Right ventricle myocardium inferior (tissue), 1 donor: Measurements from ENCODE around the gene WIPI1. TPM values are rescaled to one million over a fixed set of nuclear protein-coding genes. Genes with fewer than 3 reads are reported as not detected.
A peak's percentile ranks its signal among the peaks of the same experiment; 100 is the strongest.

Experiments
- ATAC-seq: fragments of 200-7000 bp; cut with Tn5 transposase; one replicate; pipeline ENCODE4 v1.9.1; 2020; ENCODE audit warnings: mild to moderate bottlenecking, moderate library complexity
- DNase-seq: peaks from one replicate; pipeline ENCODE4 v3.0.0; 2021; ENCODE audit errors: missing footprints
- intact Hi-C: fragments of 100-400 bp; cut with DNase I; formaldehyde crosslinking; loops from one replicate; pipeline ENCODE4 v1.11.0; 2022
- total RNA-seq: library from RNA; stranded (reverse); fragmentation: NEBNext Ultra II Directional; extraction: Animal tissue kit (Norgen Biotek cat#: 25700); gene quantifications from one replicate; pipeline ENCODE4 v1.2.1, GENCODE V29; 2021
- donor health status: DM: no; HTN: yes; CAD: no; lungs with severe emphysema.

The WIPI1 gene
- total RNA-seq, 1 donor from 2014 or later: 62.8 TPM

DNA sequence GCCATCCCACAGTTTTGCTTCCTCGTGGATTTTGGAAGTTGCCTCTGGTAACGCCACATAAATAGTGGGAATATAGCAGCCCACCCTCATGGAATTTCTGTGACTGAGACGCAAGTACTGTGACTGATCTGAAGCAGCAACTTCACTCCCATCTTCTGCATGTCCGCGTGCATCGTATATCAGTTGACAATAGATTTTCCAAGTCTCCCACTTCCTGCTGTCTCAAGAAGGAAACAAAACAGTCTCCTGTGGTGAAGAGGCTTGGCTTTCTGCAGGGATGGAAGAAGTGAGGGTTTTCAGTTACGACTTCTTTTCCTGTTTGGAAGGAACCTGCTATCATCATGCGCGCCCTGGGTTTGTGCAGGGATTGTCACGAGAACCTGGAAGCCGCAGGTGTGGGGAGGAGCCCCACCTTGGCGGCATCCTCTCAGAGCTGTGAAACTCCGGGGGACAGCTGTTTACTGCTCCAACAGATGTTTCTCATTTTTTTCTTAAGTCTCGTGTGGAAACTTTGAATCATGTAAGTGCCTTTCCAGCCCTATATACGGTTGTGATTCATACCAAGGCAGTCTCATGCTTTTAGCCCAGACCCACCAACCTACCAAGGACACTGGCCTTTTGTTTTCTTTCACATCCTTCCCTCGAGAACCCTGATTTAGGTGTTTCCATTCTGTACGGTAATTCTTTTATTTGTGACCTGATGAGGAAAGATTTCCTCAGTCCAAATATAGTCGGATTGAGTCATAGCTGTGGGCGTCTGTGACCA, 57.5 kb downstream of the WIPI1 start:
- intact Hi-C loops: loop anchor here (2.0 to 10.0 kb wide), 4 partner anchors 48 to 225 kb away; no protein-coding TSS in a partner anchor
- no peak for DNase-seq
- ATAC-seq: no peak

DNA sequence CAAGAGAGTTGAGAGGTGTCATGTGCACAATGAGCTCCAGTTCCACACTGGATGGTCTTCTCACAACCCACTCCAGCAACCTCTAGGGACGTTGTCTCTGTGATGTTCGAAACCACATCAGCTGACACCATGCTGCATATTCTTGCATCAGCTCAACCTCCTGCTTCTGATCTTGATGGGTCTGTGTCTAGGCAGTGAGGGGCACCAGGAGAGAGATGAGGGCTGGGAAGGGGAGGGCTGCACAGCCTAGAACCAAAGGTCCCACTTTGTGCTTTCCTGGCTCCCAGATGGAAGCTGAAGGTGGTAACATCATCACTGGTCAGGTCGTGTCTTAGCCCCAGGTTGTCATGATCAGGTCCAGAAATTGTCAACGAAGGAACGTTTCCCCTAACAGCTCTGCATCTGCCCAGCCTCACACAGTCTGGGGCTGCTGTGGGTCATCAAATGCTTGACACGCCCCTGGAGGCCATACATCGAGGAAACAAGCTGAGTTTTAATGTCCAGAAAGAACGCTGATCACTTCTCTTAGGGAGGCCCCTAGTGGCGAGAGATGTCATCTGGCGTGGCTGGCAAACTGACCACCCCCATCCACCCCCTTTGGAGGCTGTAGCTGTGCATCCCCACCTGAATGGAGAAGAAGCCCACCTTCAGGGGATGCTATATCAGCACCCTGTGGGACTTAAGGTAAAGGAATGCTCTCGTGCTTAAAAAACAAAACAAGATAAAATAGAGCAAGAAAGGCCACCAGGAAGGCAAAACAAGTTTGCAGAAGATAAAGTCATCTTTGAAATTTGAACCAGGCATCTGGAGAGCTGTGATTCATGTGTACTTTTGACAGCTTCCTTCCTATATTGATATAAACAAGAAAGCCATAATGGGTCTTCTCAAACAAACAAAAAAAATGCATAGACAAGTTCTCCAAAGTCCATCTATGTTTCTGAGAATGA, 58.3 kb downstream of the WIPI1 start:
- ATAC-seq: peak; percentile 84
- DNase-seq: peak; percentile 79
- intact Hi-C loops: loop anchor here (2.0 to 10.0 kb wide), 3 partner anchors 47 to 224 kb away; no protein-coding TSS in a partner anchor

DNA sequence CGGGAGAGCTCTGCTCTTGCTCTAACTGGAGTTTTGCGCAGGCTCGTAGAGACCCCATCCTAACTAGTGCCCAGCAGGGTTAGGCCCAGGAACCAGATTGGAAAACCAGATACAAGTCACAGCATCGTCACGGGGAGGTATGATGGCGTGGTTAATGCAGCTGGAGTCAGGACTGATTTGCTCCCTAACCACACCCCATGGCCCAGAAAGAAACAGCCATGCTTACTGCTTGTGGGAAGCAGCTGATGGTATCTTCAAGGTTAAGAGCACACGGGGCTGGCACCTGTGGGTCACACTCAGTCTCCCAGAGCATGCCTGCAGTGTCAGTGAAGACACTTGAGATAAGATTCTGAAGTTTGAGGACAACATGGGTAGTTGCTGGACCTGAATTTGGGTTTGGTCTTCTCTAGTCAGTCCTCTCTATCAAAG, 60.2 kb downstream of the WIPI1 start:
- intact Hi-C loops: loop anchor here (5.0 to 10.0 kb wide), 2 partner anchors 45 to 222 kb away; no protein-coding TSS in a partner anchor
- ATAC-seq: no peak
- DNase-seq: no peak

DNA sequence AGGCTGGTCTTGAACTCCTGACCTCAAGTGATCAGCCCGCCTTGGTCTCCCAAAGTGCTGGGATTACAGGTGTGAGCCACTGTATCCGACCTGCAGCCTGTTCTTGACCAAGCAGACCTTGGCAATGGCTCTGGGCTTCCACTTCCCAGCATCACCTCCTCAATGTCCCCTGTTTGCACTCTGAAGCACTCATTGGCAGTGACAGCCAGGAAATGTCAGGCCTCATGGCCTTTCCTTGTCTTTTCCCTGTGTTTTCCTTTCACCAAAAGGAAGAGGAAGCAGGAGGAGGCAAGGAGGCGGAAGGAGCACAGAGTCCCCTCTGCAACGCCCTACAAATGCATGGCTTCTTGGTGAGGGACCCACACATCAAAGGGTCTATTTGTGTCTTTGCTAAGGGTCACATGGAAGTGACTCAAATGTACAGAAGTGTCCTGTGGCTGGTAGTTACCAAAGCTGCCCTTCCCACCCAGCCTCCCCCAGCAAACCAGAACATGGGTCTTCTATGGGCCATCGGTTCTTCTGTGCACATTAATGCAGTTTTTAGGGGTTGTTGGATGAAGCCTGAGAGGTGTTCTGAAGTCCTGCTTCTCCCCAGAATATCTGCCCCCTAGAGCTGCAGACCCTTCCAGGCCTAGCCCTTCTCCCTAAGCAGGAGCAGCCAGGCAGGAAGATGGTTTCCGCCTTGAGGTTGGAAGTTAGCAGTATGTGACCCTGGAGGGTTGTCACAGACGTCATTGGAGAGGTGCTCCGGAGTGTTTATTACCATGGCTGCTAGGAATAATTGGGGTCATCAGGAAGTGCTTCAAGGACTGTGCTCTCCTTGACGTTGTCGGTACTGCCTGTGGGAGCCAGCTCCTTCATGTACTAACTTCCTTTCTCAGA, 60.8 kb downstream of the WIPI1 start:
- intact Hi-C loops: loop anchor here (5.0 to 10.0 kb wide), 2 partner anchors 44 to 222 kb away; no protein-coding TSS in a partner anchor
- no peak for DNase-seq
- no peak for ATAC-seq

DNA sequence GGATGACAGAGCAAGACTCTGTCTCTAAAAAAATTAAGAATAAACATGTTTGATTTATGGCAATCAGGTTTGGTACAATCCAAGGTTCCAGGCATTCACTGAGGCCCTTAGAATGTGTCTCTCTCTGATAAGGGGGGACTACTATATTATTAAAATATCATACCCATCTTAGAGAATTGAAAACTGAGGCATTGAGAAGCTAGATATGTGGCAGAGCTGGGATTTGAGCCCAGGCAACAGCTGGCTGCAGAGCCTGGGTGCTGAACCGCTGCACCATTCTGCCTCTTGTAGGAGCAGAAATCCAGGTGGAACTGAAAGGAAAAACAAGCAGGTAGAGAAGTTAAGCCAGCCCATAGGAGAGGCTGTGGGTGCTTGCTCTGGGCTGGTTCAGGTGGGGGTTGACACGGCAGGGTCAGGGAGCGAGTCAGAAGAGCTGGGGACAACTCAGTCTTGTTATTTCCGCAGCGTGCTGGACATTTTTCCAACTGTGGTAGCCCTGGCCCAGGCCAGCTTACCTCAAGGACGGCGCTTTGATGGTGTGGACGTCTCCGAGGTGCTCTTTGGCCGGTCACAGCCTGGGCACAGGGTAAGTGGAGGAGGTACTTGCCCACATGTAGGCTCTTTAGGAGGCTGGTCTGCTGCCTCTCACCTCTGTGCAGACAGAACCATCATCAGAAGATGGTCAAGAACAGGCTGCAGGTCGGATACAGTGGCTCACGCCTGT, 62.5 kb downstream of the WIPI1 start:
- no peak for DNase-seq
- ATAC-seq: no peak
- intact Hi-C loops: loop anchor here (5.0 to 10.0 kb wide), 2 partner anchors 42 to 220 kb away; no protein-coding TSS in a partner anchor

DNA sequence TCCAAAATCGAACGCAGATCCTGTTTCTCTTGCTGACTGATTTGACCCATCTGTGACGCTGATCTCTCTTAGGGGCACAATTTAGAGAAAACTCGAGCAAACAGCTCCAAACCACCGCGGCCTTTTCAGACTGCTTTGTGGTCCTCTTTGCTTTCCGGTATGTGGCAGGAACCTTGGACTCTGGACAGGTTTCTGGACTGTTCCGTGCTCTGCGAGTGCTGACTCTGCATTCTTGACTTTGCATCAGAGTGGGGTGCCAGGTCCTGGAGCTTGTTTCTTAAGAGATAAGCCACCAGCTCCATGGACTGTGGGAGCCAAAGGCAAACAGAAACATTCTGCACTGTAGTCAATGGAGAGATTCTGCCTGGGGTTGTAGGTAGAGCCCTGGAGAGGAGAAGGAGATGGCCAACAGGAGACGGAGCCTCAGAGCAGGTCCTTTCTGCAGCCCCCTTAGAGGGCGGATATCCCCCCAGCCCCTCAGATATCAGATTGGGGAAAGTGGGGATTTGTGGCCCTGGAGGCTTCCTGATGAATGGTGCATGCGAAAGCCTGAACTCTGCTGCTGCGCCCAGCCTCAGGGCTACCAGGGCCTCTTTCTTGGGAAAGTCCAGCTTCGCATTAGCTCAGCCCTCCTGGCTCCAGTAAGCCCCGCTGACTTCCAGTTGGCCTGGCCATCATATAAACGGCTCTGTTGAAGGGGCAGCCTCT, 65.6 kb downstream of the WIPI1 start:
- intact Hi-C loops: loop anchor here (10.0 kb wide), 1 partner anchor 217 kb away; no protein-coding TSS in a partner anchor
- no peak for DNase-seq
- ATAC-seq: no peak

DNA sequence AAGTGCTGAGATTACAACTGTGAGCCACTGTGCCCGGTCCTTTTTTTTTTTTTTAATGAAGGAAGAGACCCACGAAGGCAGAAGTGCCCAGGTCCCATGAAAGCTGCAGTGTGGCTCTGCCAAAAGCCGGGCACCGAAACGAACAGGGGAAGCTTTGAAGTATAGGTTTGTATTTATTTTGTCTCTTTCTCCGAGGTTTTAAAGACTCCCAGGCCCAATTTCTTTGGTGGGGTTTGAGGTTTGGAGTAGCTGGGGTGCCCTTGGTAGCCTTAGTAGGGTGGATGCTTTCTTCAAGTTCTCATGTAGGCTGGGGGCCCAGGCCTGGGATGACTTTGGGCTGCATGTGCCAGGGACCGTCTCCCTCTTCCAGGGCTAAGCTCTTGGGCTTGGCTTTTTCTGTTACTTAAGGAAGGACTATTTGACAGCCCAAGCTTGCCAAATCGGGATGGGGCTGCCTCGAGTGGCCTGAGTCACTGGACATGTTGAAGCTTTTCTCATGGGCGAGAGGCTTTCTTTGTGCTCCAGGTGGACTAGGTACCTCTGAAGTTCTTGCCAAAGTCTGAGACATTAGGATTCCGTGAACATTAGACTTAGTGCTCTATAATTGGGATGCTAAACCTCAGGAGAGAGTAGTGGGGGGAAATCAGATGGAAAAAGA, 66.3 kb downstream of the WIPI1 start:
- no peak for DNase-seq
- ATAC-seq: no peak
- intact Hi-C loops: loop anchor here (10.0 kb wide), 1 partner anchor 216 kb away; no protein-coding TSS in a partner anchor

DNA sequence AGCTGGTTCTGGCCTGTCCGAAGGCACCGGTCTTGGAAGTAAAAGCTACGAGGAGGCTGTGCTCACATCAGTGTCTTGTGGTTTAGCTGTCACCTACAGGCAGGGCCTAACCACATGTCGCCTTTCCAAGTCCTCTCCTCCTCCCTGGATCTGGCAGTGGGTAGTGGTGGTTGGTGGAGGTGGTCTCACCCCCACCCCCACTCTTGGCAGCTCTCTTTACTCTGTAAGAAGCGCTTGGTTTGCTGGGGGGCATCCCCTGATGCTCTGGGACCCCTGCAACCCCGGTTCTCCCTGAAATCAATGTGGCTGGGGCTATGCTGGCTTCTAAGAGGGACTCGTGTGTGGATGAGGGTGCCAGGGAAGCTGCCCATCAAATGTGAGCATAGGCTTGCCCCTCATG, 68.3 kb downstream of the WIPI1 start:
- intact Hi-C loops: no loop called here
- DNase-seq (no peak), ATAC-seq (no peak)

DNA sequence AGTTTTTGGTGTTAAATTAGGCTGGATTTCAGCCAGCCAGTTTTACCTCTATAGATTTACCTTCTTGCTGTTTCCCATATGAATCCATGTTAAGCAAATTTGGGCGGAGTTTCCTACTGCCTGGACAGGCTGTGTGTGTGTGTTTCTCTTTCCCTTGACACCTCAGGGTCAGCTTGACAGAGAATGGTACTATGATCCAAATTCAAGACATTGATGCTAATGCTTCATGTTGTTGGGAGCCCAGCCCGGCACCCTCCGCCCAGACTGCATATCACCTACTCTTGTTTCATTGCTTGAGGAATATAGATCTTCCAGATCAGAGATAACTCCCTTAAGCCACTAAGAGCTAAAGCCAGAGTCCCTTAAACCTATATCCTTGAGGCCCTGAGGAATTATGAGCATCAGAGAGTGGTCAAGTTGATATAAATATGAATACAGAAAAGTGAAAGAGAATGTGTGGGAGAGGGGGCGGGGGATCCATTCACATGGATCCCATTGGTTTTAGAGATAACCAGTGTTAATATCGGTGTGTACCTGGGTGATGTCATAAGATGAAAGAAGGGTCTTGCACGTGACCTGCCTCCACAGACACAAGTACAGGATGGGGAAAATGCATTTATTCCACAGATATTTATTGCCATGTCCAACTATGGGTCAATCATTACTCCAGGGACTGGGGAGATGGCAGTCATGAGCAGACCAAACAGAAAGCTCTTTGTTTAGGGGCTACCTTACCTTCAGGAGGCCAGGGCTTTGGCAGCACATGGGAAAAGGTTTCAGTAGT, 69.7 kb downstream of the WIPI1 start:
- no peak for DNase-seq
- intact Hi-C loops: no loop called here
- ATAC-seq: no peak

DNA sequence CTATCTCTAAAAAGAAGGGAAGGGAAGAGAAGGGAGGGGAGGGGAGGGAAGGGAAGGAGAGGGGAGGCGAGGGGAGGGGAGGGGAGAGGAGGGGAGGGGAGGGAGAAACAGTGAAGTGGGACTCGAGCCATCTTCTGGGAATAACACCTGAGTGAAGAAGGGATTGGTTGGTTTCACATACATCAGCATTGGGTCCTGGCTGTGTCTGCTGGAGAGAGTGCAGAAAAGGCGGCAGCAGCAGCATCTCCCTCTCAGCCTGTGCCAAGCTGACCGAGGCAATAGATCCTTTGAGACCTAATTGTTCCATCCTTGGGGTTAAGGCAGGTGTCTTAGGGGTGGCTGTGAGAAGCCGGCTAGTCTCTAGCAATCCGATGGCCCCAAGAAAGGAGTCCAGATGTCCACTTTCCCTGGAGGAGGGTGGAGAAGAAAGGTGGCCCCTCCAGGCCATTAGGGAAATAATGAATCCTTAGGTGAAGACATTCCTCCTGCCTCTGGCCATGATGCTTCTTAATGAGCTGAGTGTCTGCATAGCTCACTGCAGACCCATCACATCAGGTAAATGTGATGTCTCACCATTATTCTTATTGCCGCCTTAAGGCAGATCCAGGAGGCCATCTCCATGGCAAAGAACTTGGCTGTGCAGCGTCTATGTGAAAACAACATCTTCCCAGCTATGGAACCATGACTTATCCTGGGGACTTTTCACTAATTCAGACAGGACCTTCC, 71.6 kb downstream of the WIPI1 start:
- intact Hi-C loops: no loop called here
- ATAC-seq: no peak
- DNase-seq: no peak

DNA sequence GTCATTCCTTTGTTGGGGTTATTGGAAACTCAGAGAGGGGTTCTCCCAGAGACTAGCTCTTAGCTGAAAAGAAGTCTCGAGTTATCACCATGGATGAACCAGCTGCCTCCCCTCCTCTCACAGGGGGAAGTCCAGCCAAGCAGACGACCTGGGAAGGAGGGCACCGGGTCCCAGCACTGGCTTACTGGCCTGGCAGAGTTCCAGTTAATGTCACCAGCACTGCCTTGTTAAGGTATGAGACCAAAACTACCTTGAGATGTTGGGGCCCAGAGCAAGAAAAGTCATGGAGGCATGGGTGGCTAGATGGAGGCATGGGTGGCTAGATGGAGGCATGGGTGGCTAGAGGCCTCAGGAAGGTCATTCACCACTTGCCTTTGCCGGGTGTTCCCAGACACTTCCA, 72.4 kb downstream of the WIPI1 start:
- no peak for ATAC-seq
- intact Hi-C loops: no loop called here
- DNase-seq: no peak

DNA sequence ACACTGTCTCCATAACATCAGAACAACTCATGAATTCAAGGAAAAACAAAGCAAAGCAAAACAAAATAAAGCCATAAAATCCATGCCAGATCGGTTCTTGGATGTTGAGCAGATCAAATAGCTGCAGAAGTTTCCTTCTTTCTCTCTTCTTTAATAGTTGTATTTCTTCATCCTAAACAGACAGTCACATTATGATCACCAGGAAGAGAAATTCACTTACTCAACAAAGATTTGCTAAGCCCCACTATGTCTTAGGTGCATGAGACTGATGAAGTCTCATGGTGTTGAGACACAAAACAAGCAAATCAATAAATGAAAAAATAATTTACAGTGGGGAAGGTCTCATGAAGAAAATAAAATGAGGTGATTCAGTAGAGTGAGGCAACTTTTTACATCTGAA, 72.8 kb downstream of the WIPI1 start:
- DNase-seq: no peak
- intact Hi-C loops: no loop called here
- ATAC-seq: no peak

DNA sequence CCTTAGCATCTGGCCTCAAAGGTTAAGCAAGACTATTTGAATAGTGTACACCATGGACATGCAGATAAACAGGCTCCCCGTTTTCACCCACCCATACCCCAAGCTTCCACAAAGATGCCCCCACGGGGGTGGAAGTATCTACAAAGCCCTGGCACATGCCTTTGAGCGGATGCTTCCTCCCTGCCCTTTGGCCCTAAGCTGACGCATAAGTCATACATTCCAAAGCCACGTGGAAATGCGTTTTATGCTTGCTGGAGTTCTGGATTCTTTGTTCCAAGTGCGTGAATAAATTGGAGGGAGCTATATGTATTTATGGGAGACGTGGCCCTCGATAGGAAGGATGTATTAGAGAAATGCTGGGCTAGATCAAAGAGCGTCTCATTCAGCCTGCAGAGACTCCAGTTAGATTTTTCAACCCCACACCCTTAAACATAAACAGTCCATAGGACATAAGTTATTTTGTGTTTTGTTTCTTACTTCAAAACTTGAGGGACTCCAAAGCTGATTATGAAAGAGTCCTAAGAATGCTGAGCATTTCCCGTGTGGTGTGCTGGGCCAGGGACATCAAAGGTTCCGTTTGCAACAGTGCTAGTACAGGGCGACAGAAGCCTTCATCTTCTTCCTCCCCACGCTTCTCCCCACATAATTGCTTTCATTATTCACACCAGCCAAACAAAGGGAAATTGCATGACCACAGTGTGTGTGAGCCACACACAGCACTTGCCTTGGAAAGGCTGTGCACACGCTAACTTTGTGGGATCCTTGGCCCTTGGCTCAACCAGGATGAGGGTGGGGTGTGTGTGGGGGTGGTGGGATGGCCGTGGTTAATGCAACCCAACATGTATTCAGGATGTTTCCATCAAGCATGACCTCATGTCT, 73.6 kb downstream of the WIPI1 start:
- intact Hi-C loops: no loop called here
- ATAC-seq (no peak), DNase-seq (no peak)

DNA sequence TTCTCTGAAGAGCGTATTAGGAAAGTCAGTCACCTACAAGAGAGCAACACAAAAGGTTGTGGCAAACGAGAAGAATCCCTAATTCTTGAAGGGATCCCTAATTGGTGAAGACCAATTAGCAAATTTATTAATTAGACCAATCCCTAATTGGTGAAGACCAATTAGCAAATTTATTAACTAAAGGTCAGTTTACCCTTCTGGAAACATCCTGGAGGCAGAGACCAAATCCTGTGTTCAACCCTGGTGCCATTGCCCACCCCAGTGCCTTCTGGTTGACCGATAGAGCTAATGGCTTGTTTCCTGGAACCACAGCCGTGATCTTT, 74.2 kb downstream of the WIPI1 start:
- DNase-seq (no peak), ATAC-seq (no peak)
- intact Hi-C loops: no loop called here
